D721Med (cell line): ENCODE data around the gene GASK1A.

ENCODE experiments used
- DNase-seq: peaks from one replicate; pipeline ENCODE4 v3.0.0; 2011; ENCODE audit warnings: low spot score; ENCODE audit not compliant: insufficient read length
- FAIRE-seq: peaks from 2 replicates; lab custom pipeline; 2011; peaks lifted over from hg19 to GRCh38; lab: Jason Lieb, UNC
- TF ChIP-seq, protein P1 (sequence below): IDR thresholded peaks from 2 replicates; pipeline ENCODE4 v1.5.1; 2012; ENCODE audit warnings: mild to moderate bottlenecking, control low read depth; ENCODE audit not compliant: insufficient read depth; ENCODE audit errors: missing control alignments

GASK1A gene

DNA sequence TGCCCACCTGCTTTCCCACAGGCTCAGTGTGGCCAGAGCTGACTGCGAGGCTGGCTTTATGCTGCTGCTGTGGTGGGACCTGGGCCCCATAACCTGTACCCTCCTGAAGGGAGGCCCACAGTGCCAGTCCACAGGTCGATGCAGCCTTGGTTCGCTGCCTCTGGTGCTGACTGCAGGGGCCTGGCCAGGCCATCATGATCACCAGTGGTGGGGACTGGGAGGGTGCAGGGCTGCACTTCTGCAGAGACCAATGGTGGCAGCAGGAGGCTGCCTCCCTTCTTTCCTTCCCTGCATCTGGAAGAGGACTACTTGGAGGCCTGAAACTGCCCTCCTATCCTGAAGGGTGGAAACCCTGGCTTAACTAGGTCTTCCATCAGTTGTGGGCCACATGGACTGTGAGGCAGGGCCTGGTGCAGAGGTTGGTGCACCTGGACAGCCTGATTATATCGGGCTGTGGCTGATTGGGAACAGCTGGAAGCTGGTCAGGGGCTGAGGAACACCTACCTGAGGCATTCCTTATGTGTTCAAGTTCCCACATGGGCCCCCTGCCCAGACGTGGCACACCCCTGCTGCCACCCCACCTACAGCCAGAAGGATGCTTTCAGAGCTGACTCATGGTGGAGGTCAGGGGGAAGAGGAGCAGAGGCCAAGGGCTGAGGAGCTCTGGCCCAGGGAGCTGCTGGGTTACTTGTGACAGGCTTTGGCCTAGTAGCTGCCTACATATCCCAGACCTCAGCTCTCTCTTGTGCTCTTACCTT, 97.0 kb downstream of the GASK1A start:
- FAIRE-seq (no peak), DNase-seq (no peak)
- TF ChIP-seq, protein P1, sequence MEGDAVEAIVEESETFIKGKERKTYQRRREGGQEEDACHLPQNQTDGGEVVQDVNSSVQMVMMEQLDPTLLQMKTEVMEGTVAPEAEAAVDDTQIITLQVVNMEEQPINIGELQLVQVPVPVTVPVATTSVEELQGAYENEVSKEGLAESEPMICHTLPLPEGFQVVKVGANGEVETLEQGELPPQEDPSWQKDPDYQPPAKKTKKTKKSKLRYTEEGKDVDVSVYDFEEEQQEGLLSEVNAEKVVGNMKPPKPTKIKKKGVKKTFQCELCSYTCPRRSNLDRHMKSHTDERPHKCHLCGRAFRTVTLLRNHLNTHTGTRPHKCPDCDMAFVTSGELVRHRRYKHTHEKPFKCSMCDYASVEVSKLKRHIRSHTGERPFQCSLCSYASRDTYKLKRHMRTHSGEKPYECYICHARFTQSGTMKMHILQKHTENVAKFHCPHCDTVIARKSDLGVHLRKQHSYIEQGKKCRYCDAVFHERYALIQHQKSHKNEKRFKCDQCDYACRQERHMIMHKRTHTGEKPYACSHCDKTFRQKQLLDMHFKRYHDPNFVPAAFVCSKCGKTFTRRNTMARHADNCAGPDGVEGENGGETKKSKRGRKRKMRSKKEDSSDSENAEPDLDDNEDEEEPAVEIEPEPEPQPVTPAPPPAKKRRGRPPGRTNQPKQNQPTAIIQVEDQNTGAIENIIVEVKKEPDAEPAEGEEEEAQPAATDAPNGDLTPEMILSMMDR: no peak

DNA sequence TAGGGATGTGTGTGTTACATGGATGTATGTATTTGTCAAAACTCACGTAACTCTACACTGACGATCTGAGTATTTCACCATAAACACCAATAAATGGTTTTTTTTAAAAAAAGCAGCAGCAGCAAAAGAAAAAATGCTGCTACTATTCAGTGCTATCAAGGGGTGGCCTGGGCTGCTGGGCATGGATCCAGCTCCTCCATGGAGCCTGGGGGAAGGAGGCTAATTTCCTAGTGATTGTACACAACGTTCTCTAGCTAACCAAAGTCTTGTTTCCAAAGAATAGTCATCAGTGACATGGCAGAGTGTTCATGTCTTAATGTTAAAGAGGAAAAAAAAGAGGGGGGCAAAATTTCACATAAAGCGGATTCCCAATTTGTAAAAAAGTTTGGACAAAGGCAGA, 97.7 kb downstream of the GASK1A start:
- DNase-seq: no peak
- TF ChIP-seq, protein P1: no peak
- no peak for FAIRE-seq

DNA sequence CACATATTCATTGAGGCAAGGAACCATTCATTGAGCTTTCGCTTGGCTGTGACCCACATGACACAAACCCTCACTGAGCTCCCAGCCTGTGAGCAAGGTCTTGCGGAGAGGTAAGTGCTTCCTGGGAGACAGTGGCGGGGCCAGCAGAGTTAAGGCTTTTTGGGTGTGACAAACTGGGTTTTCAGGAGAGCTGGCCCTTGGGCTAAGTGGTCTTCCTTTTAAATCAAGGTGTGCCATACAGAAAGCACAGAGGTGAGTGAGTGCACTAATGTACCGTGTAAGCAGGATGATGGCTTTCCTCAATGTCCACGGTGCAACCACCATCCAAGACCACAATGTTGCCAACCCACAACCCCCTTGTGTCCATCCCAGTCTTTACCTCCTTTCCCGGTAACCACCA, 98.2 kb downstream of the GASK1A start:
- no peak for DNase-seq
- TF ChIP-seq, protein P1: no peak
- no peak for FAIRE-seq

DNA sequence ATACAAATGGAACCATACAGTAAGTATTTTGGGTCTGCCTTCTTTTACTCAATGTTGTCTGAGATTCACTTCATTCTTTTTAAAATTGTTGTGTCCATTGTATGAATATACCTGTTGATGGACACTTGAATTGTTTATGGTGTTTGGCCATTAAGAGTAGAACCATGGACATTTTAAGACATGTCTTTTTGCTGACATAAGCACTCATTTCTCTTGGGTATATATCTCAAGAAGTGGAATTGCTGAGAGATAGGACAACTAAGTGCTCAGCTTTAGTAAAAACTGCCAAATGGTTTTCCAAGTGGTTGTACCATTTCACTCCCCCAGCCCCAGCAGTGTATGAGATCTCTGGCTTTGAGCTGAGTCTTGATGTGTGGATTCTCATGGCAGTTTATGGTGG, 98.6 kb downstream of the GASK1A start:
- FAIRE-seq: no peak
- TF ChIP-seq, protein P1: no peak
- no peak for DNase-seq

DNA sequence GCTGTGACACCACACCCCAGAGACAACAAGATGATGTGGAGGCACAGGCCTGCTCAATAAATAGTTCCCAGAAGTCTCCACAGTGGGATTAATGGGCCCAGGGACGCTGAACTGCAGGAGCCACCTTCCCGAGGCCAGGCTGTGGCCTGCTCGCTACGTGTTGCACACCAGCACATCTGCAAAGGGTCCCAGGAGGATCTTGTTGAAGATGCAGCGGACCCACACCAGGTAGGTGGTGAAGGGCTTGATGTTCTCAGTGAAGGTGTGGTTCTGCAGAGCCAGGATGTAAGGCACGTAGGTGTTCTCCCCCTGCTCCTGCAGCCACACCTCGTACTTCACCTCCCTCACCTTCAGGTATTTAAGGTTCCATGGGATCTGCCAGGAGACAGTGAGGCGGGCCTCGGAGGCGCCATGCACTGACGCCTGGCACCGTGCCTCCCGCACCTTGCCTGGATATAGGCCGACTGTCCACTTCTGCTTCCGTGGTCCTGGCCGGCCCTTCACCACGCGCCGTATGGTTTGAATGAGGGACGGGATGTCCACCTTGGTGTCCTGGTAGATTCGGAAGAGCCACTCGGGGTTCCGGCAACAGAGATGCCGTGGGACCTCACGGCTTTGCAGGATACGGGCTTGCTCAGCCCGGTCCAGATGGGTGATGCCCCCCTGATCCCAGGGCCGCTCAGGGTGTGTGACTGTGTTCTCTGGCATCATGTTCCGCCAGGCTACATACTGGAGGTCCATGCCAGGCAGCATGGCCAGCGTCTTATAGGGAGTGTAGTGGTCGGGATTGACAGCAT, 100.6 kb downstream of the GASK1A start:
- TF ChIP-seq, protein P1: no peak
- DNase-seq: no peak
- FAIRE-seq: no peak

DNA sequence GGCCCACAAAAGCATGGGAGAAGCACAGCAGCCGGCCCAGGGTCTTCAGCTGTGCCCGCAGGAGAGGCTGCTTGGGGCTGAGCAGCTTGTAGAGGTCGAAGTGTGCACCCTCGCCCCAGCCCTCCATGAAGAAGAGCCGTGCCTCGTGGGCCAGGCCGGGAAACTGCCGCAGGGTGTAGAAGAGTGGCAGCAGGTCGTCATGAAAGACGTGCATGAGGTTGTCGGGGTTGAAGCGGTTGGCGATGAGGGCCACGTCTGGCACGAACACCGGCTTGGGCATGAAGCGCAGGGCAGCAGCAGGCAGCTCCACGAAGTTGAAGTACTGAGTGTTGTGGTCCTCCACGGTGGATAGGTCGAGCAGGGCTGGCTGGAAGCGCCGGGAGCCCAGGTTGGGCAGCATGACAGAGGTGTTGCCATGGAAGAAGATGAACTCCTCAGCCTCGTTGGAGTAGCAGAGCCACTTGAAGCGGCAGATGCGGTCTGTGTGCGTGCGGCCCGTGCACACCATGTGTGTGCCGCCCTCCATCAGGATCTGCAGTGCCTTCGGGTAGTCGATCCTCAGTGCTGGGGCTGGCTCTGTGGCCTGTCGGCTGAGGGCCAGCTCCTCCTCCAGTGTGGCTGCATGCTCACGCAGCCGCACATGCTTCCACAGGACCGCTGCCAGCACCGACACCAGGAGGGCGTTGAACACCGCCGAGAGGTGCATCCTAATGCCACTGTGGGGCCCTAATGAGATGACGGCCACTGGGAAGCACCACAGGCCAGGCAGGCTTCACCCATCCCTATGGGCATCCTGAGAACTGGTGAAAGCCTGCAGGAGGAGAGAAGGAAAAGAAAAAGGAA, 101.8 kb downstream of the GASK1A start:
- DNase-seq (no peak), FAIRE-seq (no peak)
- TF ChIP-seq, protein P1: no peak
